Adrenal gland (tissue), 12 donors: ENCODE data around the gene PSAP. TPM values are rescaled to one million over a fixed set of nuclear protein-coding genes. Genes with fewer than 3 reads are reported as not detected.

Experiments
- DNase-seq, 7 donors: peaks; one replicate each; pipeline ENCODE4 v3.0.0-alpha.2; 2019 to 2020
- H3K27ac ChIP-seq, 5 donors: fragments of 200-600 bp; sonication (generic) in 4 of 5; 1 replicate in 3 of 5; 2 replicates in 2 of 5; pipeline versions ENCODE4 v1.5.1 to v1.8.0; 2016 to 2020; ENCODE audit warnings: mild to moderate bottlenecking in 1 of 5
- H3K27me3 ChIP-seq: fragments of 200-600 bp; 2 replicates; pipeline ENCODE4 v1.8.0; 2021
- H3K36me3 ChIP-seq, 2 donors: fragments of 200-600 bp; replicated peaks in 1 of 2; 1 replicate in 1 of 2; 2 replicates in 1 of 2; pipeline versions ENCODE4 v1.5.1 to v1.8.0; 2018 to 2022
- H3K4me1 ChIP-seq, 2 donors: fragments of 200-600 bp; replicated peaks in 1 of 2; 1 replicate in 1 of 2; 2 replicates in 1 of 2; pipeline versions ENCODE4 v1.5.1 to v1.8.0; 2018 to 2021
- H3K4me3 ChIP-seq, 4 donors: fragments of 200-600 bp; sonication (generic) in 3 of 4; one replicate each; pipeline ENCODE4 v1.5.1; 2016 to 2018
- H3K9me3 ChIP-seq, 3 donors: fragments of 200-600 bp; sonication (generic) in 1 of 3; replicated peaks in 1 of 3; 1 replicate in 2 of 3; 2 replicates in 1 of 3; pipeline versions ENCODE4 v1.5.1 to v1.8.0; 2016 to 2021
- POLR2A ChIP-seq, 2 donors: fragments of 450-650 bp; IDR thresholded peaks; one replicate each; pipeline ENCODE4 v1.6.1; 2017; ENCODE audit warnings: antibody characterized with exemption in 2 of 2, mild to moderate bottlenecking in 2 of 2, moderate library complexity in 1 of 2
- WGBS, 4 donors: extraction: QIAGEN DNeasy Blood & Tissue Kit in 2 of 4; methylation state at CpG; one replicate each; pipeline versions ENCODE4 v1.1.5 to v1.1.7; 2013 to 2017; 5-methylcytosine and 5-hydroxymethylcytosine counted together
- intact Hi-C, 2 donors: fragments of 100-400 bp; cut with DNase I; formaldehyde crosslinking; loops; one replicate each; pipeline versions ENCODE4 v1.14.1 to v1.15.0; 2022 to 2023
- polyA plus RNA-seq, 3 donors: library from polyadenylated mRNA; stranded (reverse); fragments of 200-250 nt in 2 of 3; fragments of 350-450 nt in 1 of 3; fragmentation: Illumina TruSeq in 1 of 3; extraction: RNeasy Lipid Tissue Mini Kit (QIAGEN cat#74804) in 1 of 3; gene quantifications; one replicate each; pipeline ENCODE4 v1.2.3, GENCODE V29; 2013 to 2014
- total RNA-seq, 9 donors: library from RNA; depleted of rRNA in 4 of 9; stranded (reverse); fragments of >200 nt in 4 of 9; fragments of 120-200 nt in 1 of 9; fragmentation: NEBNext Ultra II Directional in 1 of 9; extraction: Animal tissue kit (Norgen Biotek cat#: 25700) in 1 of 9; gene quantifications; one replicate each; pipeline versions ENCODE4 v1.1.0 to v1.2.4, GENCODE V29; 2013 to 2023
- TF ChIP-seq, protein P1 (sequence below), 6 experiments: fragments of 450-650 bp in 4 of 6; fragments of 200-600 bp in 2 of 6; sonication (generic) in 1 of 6; IDR thresholded peaks; 1 replicate in 5 of 6; 2 replicates in 1 of 6; pipeline versions ENCODE4 v1.5.1 to v1.8.0; 2016 to 2021; ENCODE audit warnings: antibody characterized with exemption in 6 of 6, mild to moderate bottlenecking in 2 of 6, moderate library complexity in 1 of 6
- donor health status: healthy with polysubstance abuse.
- donor health status: Bipolar disorder and iron deficiency.
- donor health status: DM: yes; HTN: yes; CAD: no.
- donor health status: DM: no; HTN: no; CAD: no.
- donor health status: DM: no; HTN: no; CAD: no.
- donor health status: DM: yes; HTN: yes; CAD: no.

PSAP gene
- total and polyA plus RNA-seq, 12 donors: 623 to 3,452 (median 2,140) TPM

GRCh38 chr10:71802715-71803488 lies 48.1 kb downstream of the PSAP start:
- no peak for TF ChIP-seq POLR2A (IDR thresholded peaks at IDR 0.05)
- TF ChIP-seq, protein P1, sequence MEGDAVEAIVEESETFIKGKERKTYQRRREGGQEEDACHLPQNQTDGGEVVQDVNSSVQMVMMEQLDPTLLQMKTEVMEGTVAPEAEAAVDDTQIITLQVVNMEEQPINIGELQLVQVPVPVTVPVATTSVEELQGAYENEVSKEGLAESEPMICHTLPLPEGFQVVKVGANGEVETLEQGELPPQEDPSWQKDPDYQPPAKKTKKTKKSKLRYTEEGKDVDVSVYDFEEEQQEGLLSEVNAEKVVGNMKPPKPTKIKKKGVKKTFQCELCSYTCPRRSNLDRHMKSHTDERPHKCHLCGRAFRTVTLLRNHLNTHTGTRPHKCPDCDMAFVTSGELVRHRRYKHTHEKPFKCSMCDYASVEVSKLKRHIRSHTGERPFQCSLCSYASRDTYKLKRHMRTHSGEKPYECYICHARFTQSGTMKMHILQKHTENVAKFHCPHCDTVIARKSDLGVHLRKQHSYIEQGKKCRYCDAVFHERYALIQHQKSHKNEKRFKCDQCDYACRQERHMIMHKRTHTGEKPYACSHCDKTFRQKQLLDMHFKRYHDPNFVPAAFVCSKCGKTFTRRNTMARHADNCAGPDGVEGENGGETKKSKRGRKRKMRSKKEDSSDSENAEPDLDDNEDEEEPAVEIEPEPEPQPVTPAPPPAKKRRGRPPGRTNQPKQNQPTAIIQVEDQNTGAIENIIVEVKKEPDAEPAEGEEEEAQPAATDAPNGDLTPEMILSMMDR (IDR thresholded peaks at IDR 0.05): no peak
- peaks cover 0 to 5% of the 10 kb centered on the region in 2 donors for H3K4me1 ChIP-seq
- DNase-seq: no peak
- 85 to 94% (median 90%) methylated on average over 12 to 18 of the region's 18 CpGs for WGBS, 4 donors
- H3K36me3 ChIP-seq: no peaks in the 10 kb centered on the region
- H3K4me3 ChIP-seq: no peak overlapping the region
- no peaks in the 10 kb centered on the region for H3K27me3 ChIP-seq
- intact Hi-C loops: loop anchor here in 1 of 2 donors (10.0 kb wide), 1 partner anchor 478 kb away; no protein-coding TSS in a partner anchor
- no peaks in the 10 kb centered on the region for H3K9me3 ChIP-seq
- H3K27ac ChIP-seq: no peak overlapping the region

DNA sequence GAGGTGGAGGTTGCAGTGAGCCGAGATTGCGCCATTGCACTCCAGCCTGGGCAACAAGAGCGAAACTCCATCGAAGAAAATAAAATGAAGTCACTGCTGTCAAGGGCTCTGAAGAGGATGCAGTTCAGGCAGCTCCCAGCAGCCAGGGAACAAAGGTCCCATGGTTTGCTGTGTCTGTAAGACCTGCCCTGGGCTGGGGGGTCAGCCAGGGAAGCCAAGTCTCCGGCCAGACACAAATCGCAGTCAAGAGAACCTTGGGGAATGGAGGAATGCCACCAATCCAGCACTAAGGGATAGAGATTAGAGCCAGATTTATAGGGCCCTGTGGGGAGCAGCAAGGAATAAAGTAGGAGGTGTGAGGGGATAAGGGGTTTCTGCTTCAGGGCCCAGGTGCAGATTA lies 48.8 kb downstream of the PSAP start:
- WGBS, 4 donors: 85 to 98% (median 90%) methylated on average over 6 of the region's 6 CpGs
- peaks cover 0 to 5% of the 10 kb centered on the region in 2 donors for H3K4me1 ChIP-seq

GRCh38 chr10:71801361-71801760 lies 49.7 kb downstream of the PSAP start:
- no peak for DNase-seq
- H3K27me3 ChIP-seq: no peaks in the 10 kb centered on the region
- TF ChIP-seq, protein P1 (IDR thresholded peaks at IDR 0.05): no peak
- no peak for TF ChIP-seq POLR2A (IDR thresholded peaks at IDR 0.05)
- H3K4me1 ChIP-seq: peaks cover 0 to 5% of the 10 kb centered on the region in 2 donors
- no peak overlapping the region for H3K27ac ChIP-seq
- 82 to 91% (median 88%) methylated on average over 9 of the region's 9 CpGs for WGBS, 4 donors
- no peaks in the 10 kb centered on the region for H3K36me3 ChIP-seq
- H3K9me3 ChIP-seq: no peaks in the 10 kb centered on the region
- no peak overlapping the region for H3K4me3 ChIP-seq
- intact Hi-C loops: loop anchor here in 1 of 2 donors (10.0 kb wide), 1 partner anchor 477 kb away; no protein-coding TSS in a partner anchor

More for the DNA sequence above, 48.8 kb downstream of the PSAP start:
- Histone ChIP-seq H3K27ac (no peak overlapping the region), H3K36me3 (no peaks in the 10 kb centered on the region), H3K9me3 (no peaks in the 10 kb centered on the region), H3K4me3 (no peak overlapping the region), H3K27me3 (no peaks in the 10 kb centered on the region)
- intact Hi-C loops: loop anchor here in 1 of 2 donors (10.0 kb wide), 1 partner anchor 477 kb away; no protein-coding TSS in a partner anchor
- TF ChIP-seq, protein P1 (IDR thresholded peaks at IDR 0.05): no peak
- no peak for DNase-seq

DNA sequence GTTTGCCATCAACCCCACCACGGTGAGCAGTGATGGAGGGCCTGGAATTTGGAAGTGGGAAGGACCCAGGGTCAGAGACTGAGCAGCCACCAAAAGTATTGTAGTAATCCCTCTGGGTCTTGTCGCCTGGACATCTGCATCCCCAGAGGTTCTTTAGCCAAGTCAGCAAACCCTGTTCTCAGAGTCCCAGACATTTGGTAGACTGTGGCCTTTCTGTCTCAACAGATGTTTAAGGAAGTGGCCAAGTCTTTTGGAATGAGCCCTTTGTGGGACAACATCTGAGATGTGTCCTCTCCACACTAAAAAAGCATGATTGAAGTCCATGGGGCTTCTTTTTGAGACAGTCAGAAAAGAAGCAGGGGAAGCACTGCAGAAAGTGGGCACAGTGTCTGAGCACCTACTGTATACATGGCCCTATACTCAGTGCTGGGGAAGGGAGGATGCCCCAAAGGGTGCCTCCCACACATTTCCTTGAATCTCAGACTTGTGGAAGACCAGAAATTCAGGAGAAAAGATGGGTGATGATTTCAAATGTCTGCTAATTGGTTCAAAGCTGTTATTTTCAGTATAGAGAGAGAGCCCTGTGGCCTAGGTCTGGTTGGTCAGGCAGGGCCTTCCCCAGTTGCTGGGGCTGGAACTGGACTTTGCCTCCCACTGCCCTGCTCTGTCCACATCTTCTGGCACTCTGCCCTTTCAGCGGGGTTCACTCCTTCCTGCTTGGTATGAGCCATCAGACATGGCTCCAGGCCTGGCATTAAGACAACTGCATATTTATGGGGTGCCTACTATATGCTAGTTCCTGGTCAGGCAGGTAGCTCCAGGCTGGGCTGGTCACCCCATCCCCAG lies 51.2 kb downstream of the PSAP start:
- no peak for DNase-seq
- no peaks in the 10 kb centered on the region for H3K4me1 ChIP-seq
- H3K36me3 ChIP-seq: no peaks in the 10 kb centered on the region
- no peaks in the 10 kb centered on the region for H3K27me3 ChIP-seq
- H3K27ac ChIP-seq: no peak overlapping the region
- TF ChIP-seq, protein P1 (IDR thresholded peaks at IDR 0.05): no peak
- no peak overlapping the region for H3K4me3 ChIP-seq
- intact Hi-C loops: loop anchor here (5.0 to 10.0 kb wide), 2 partner anchors 78 to 475 kb away; no protein-coding TSS in a partner anchor
- 77 to 85% (median 78%) methylated on average over 3 of the region's 3 CpGs for WGBS, 4 donors
- H3K9me3 ChIP-seq: no peaks in the 10 kb centered on the region
